ENCODE results near the gene CRTC3. TPM values are rescaled to one million over a fixed set of nuclear protein-coding genes. Genes with fewer than 3 reads are reported as not detected.
A peak's percentile ranks its signal among the peaks of the same experiment; 100 is the strongest.
"Not testable (repeated sequence)": the region's sequence is repeated elsewhere in the genome, so short reads cannot be mapped to it uniquely, and the experiment has no call there.

Gene CRTC3
- total RNA-seq, 1 donor from 2014 or later, result 14.1 TPM

DNA sequence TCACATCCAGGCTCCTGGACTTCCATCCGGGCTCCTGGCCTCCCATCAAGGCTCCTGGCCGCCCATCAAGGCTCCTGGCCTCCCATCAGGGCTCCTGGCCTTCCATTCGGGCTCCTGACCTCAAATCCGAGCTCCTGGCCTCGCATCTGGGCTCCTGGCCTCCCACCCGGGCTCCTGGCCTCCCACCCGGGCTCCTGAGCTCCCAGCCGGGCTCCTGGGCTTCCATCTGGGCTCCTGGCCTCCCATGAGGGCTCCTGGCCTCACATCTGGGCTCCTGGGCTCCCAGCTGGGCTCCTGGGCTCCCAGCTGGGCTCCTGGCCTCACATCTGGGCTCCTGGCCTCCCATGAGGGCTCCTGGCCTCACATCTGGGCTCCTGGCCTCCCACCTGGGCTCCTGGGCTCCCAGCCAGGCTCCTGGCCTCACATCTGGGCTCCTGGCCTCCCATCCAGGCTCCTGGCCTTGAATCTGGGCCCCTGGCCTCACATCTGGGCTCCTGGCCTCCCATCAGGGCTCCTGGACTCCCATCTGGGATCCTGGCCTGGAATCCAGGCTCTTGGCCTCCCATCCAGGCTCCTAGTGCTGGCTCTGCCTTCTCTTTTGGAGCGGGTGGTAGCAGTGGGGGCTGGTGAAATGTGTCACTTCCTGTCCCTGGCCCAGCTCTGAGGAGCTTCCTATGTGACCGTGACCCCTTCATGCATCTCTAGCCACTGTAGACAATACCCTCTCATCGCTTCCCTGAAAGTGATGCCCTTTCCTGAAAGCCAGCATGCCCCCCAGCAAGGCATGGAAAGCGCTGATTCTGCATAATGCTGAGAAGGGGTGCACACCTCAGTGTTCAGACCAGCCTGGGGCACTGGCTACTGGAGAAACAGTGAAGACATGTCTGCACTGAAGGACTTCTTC is 124.8 kb downstream of the CRTC3 start:
- no peak for DNase-seq (ENCODE audit: low read depth)
- Histone ChIP-seq H3K27me3 (ENCODE audit: control insufficient read depth, insufficient read depth, low read length) (no peaks in the 10 kb centered on the region), H3K36me3 (ENCODE audit: control insufficient read depth, insufficient read depth, low read length) (no peaks in the 10 kb centered on the region), H3K4me3 (ENCODE audit: low read depth, low read length) (no peak overlapping the region)
- TF ChIP-seq, protein P1, sequence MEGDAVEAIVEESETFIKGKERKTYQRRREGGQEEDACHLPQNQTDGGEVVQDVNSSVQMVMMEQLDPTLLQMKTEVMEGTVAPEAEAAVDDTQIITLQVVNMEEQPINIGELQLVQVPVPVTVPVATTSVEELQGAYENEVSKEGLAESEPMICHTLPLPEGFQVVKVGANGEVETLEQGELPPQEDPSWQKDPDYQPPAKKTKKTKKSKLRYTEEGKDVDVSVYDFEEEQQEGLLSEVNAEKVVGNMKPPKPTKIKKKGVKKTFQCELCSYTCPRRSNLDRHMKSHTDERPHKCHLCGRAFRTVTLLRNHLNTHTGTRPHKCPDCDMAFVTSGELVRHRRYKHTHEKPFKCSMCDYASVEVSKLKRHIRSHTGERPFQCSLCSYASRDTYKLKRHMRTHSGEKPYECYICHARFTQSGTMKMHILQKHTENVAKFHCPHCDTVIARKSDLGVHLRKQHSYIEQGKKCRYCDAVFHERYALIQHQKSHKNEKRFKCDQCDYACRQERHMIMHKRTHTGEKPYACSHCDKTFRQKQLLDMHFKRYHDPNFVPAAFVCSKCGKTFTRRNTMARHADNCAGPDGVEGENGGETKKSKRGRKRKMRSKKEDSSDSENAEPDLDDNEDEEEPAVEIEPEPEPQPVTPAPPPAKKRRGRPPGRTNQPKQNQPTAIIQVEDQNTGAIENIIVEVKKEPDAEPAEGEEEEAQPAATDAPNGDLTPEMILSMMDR (IDR thresholded peaks at IDR 0.05; ENCODE audit: insufficient read depth, low read length, poor library complexity, severe bottlenecking), result no peak

DNA sequence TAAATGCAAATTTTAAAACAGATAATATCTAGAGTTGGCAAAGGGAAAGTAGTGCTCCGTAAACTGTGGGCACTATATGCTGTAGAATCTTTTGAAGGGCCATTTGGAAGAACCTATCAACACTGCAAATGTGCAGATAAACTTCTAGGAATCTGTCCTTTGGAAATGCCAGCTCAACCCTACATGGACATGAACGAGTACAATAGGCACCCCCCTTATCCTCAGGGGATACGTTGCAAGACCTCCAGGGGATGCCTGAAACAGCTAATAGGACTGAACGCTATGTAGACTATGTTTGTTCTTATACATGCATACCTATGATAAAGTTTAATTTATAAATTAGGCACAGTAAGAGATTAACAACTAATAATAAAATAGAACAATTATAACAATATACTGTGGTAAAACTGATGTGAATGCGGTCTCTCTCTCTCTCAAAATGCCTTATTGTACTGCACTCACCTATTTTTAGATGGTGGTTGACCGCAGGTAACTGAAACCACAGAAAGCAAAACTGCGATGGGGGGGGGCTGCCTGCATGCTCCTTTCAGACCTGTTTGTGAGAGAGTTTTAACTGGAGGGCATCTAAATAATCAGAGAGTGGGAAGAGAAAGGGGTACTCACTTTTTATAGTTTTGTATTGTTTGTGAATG is 127.9 kb downstream of the CRTC3 start:
- DNase-seq (ENCODE audit: low read depth); H3K4me3 ChIP-seq (ENCODE audit: low read depth, low read length); H3K27me3 ChIP-seq (ENCODE audit: control insufficient read depth, insufficient read depth, low read length); H3K36me3 ChIP-seq (ENCODE audit: control insufficient read depth, insufficient read depth, low read length): not testable (repeated sequence)

DNA sequence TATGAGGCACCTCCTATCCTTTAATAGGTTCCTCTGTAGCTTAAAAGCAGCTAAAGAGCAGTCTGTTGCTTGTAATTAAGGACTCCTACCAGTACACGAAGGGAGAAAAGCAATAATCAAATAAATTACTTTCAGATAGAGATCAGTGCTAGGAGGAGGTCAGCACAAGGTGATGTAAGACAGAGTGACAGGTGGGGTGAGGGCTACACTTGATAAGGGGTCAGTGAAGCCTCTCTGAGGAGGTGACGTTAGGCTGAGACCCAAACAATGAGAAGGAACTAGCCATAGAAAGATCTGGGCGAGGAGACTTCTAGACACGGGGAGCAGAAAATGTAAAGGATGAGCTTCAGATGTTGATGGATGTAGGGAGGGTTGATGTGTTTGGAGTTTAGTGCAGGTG is 129.8 kb downstream of the CRTC3 start:
- TF ChIP-seq, protein P1 (IDR thresholded peaks at IDR 0.05; ENCODE audit: insufficient read depth, low read length, poor library complexity, severe bottlenecking), result no peak
- no peak for DNase-seq (ENCODE audit: low read depth)
- H3K4me3 ChIP-seq (ENCODE audit: low read depth, low read length), result no peak overlapping the region
- H3K27me3 ChIP-seq (ENCODE audit: control insufficient read depth, insufficient read depth, low read length), result no peaks in the 10 kb centered on the region
- no peaks in the 10 kb centered on the region for H3K36me3 ChIP-seq (ENCODE audit: control insufficient read depth, insufficient read depth, low read length)

DNA sequence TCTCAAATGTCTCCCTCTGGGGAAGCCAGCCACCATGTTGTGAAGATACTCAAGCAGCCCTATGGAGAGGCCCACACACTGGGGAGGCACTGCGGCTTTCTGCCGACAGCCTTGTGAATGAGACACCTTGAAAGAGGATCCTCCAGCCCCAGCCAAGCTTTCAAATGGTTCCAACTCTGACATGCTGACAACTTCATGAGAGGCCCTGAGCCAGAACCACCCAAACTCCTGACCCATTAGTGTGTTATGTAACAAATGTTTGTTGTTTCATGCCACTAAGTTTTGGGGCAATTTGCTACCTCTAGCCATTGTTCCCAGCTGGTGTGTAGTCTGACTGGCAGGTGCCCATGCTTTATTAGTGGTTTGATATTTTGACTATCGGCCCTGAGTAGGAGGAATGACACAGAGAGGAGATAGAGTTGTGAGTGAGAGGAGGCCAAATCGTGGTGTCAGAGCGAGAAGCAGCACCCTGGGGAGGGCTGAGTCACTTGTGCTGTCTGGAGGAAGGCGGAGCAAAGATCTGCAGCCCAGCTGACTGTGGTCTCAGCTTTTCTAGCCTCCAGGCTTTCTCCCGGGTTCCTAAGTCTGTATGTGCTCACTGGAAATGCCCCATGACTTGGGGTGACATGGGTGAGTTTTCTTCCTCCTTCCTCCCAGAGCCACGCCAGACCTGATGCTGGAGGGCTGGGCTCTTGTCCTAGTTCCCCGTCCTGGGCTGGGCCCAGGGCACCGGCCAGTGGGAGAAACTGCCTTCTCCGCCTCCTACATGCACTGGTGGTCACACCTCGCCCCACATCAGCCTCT is 130.7 kb downstream of the CRTC3 start:
- TF ChIP-seq, protein P1 (IDR thresholded peaks at IDR 0.05; ENCODE audit: insufficient read depth, low read length, poor library complexity, severe bottlenecking), result no peak
- peak overlapping the region; percentile 6 for H3K4me3 ChIP-seq (ENCODE audit: low read depth, low read length)

DNA sequence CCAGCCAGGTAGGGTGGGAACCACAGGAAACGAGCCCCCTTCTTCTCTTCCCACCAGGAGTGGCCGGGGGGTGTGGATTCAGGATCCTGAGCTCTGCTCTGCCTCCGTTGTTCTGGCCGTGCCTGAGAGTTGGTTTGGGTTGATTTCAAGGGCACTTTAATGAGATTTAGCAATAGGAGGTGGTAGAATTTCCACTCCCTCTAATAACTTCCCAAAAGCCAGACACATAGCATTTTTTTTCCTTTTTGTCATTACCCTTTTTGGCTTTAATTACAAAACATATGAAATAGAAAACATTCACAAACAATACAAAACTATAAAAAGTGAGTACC is 131.2 kb downstream of the CRTC3 start:
- not testable (repeated sequence) for H3K27me3 ChIP-seq (ENCODE audit: control insufficient read depth, insufficient read depth, low read length); DNase-seq (ENCODE audit: low read depth); H3K36me3 ChIP-seq (ENCODE audit: control insufficient read depth, insufficient read depth, low read length)
- H3K4me3 ChIP-seq (ENCODE audit: low read depth, low read length), result peak overlapping the region; percentile 6

More for the DNA sequence above, 130.7 kb downstream of the CRTC3 start:
- DNase-seq (ENCODE audit: low read depth), result peak; percentile 54
- H3K27me3 ChIP-seq (ENCODE audit: control insufficient read depth, insufficient read depth, low read length), result no peaks in the 10 kb centered on the region
- H3K36me3 ChIP-seq (ENCODE audit: control insufficient read depth, insufficient read depth, low read length), result no peaks in the 10 kb centered on the region

DNA sequence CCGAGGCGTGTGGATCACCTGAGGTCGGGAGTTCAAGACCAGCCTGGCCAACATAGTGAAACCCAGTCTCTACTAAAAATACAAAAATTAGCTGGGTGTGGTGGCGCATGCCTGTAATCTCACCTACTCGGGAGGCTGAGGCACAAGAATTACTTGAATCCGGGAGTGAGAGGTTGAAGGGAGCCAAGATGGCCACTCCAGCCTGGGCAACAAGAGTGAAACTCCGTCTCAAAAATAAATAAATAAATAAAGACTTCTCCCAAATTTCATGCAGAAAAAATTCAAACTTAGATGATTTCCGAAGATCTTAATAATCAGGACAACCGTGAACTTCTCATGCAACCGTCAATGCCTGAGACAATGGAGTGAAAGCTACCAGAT is 134.3 kb downstream of the CRTC3 start:
- not testable (repeated sequence) for H3K27me3 ChIP-seq (ENCODE audit: control insufficient read depth, insufficient read depth, low read length); H3K4me3 ChIP-seq (ENCODE audit: low read depth, low read length); H3K36me3 ChIP-seq (ENCODE audit: control insufficient read depth, insufficient read depth, low read length); DNase-seq (ENCODE audit: low read depth)

DNA sequence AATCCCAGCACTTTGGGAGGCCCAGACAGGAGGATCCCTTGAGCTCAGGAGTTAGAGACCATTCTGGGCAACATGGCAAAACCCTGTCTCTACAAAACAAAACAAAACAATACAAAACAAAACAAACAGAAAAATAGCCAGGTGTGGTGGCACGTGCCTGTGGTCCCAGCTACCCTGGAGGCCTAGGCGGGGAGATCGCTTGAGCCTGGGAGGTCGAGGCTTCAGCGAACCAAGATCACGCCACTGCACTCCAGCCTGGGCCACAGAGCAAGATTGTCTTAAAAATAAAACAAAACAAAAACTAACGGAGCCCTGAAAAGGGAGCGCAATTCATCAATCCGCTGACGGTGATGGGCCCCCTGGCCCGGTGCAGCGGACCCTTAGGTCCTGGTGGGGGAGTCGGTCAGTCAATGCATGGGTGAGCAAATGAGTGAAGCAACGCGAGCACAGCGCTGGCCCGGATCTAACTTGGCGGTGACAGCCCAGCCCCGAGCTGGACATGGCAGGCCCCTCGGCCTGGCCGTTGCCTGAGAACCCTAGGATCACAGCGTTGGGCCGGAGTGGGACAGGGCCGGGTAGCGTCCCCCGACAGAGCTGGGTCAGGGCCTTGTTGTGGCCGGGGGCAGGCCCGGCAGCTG is 135.0 kb downstream of the CRTC3 start:
- Histone ChIP-seq H3K36me3 (ENCODE audit: control insufficient read depth, insufficient read depth, low read length) (no peaks in the 10 kb centered on the region), H3K27me3 (ENCODE audit: control insufficient read depth, insufficient read depth, low read length) (no peaks in the 10 kb centered on the region), H3K4me3 (ENCODE audit: low read depth, low read length) (peak overlapping the region; percentile 70)
- TF ChIP-seq, protein P1 (IDR thresholded peaks at IDR 0.05; ENCODE audit: insufficient read depth, low read length, poor library complexity, severe bottlenecking), result no peak
- no peak for DNase-seq (ENCODE audit: low read depth)

Data from kidney epithelial cell (primary cell).